Measurements from ENCODE around the gene TAS2R60.

Gene TAS2R60

GRCh38 chr7:143429770-143430698 is 13.2 kb upstream of the TAS2R60 start:
- TF ChIP-seq CTCF (IDR thresholded peaks at IDR 0.05; ENCODE audit: extremely low read depth, insufficient read depth, missing control alignments): no peak
- in situ Hi-C loops (cut with MboI; ENCODE audit: low pct_unique_long_range_greater_than_20kb, low sequenced_read_pairs, unreplicated experiment): no loop called here
- DNase-seq (ENCODE audit: low spot score): no peak

GRCh38 chr7:143431109-143431508 is 12.1 kb upstream of the TAS2R60 start:
- no peak for DNase-seq (ENCODE audit: low spot score)
- in situ Hi-C loops (cut with MboI; ENCODE audit: low pct_unique_long_range_greater_than_20kb, low sequenced_read_pairs, unreplicated experiment): no loop called here
- no peak for TF ChIP-seq CTCF (IDR thresholded peaks at IDR 0.05; ENCODE audit: extremely low read depth, insufficient read depth, missing control alignments)

GRCh38 chr7:143433759-143434158 is 9.5 kb upstream of the TAS2R60 start:
- no peak for TF ChIP-seq CTCF (IDR thresholded peaks at IDR 0.05; ENCODE audit: extremely low read depth, insufficient read depth, missing control alignments)
- in situ Hi-C loops (cut with MboI; ENCODE audit: low pct_unique_long_range_greater_than_20kb, low sequenced_read_pairs, unreplicated experiment): no loop called here
- no peak for DNase-seq (ENCODE audit: low spot score)

- TF ChIP-seq CTCF (IDR thresholded peaks at IDR 0.05; ENCODE audit: extremely low read depth, insufficient read depth, missing control alignments): no peak
- in situ Hi-C loops (cut with MboI; ENCODE audit: low pct_unique_long_range_greater_than_20kb, low sequenced_read_pairs, unreplicated experiment): no loop called here
- DNase-seq (ENCODE audit: low spot score): no peak
These were observed 8.6 kb upstream of the TAS2R60 start for GRCh38 chr7:143434660-143435059.

- no peak for DNase-seq (ENCODE audit: low spot score)
- in situ Hi-C loops (cut with MboI; ENCODE audit: low pct_unique_long_range_greater_than_20kb, low sequenced_read_pairs, unreplicated experiment): no loop called here
- no peak for TF ChIP-seq CTCF (IDR thresholded peaks at IDR 0.05; ENCODE audit: extremely low read depth, insufficient read depth, missing control alignments)
These were observed 8.0 kb upstream of the TAS2R60 start for GRCh38 chr7:143435266-143435665.

GRCh38 chr7:143436325-143436946 is 6.8 kb upstream of the TAS2R60 start:
- DNase-seq (ENCODE audit: low spot score): no peak
- no peak for TF ChIP-seq CTCF (IDR thresholded peaks at IDR 0.05; ENCODE audit: extremely low read depth, insufficient read depth, missing control alignments)
- in situ Hi-C loops (cut with MboI; ENCODE audit: low pct_unique_long_range_greater_than_20kb, low sequenced_read_pairs, unreplicated experiment): no loop called here
